Keratinocyte (primary cell): ENCODE measurements around the gene PAFAH2.

Experiments
- EZH2 ChIP-seq: IDR thresholded peaks from one replicate; pipeline ENCODE4 v1.6.1; 2012; ENCODE audit warnings: inconsistent platforms, mild to moderate bottlenecking, low read length, moderate library complexity
- TF ChIP-seq, protein P1 (sequence below), 3 experiments: IDR thresholded peaks in 1 of 3; conservative IDR thresholded peaks in 1 of 3; optimal IDR thresholded peaks in 1 of 3; 2 replicates in 2 of 3; 3 replicates in 1 of 3; pipeline versions ENCODE3 to v1.5.1; 2011; ENCODE audit warnings: low read length in 3 of 3, mild to moderate bottlenecking in 3 of 3, moderate library complexity in 2 of 3, control low read depth in 1 of 3, inconsistent platforms in 1 of 3; ENCODE audit not compliant: insufficient read depth in 2 of 3; ENCODE audit errors: extremely low read depth in 1 of 3

DNA sequence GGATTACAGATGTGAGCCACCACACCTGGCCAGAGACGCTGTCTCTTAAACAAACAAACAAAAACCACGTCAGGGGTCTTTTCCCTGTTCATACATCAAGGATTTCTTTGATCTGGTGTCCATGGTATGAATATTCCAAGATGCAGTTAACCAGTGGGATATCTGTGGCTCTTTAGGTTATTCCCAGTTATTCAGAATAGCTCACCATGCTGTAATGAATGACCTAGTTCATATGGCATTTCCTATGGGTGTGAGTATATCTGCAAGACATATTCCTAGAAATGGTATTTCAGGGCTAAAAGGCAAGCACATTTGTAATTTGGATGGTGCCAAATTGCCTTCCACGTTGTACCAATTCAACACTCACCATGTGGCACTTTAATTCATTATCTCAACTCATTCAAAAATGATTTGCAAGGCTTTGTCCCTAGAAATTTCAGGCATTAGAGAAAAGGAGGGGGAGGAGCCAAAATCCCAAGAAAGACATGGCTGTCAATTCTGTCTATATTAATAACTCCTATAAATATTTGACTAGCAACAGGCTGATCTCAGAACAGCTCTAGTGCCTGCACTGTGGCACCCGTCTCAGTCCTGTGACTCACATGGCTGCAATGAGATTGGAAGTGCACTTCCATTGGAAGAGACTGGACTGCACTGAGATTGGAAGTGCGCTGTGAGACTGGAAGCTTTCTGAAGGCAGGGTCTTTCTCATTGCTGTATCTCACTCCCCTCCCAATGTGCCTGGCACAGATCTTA lies 85.6 kb downstream of the PAFAH2 start:
- TF ChIP-seq, protein P1, sequence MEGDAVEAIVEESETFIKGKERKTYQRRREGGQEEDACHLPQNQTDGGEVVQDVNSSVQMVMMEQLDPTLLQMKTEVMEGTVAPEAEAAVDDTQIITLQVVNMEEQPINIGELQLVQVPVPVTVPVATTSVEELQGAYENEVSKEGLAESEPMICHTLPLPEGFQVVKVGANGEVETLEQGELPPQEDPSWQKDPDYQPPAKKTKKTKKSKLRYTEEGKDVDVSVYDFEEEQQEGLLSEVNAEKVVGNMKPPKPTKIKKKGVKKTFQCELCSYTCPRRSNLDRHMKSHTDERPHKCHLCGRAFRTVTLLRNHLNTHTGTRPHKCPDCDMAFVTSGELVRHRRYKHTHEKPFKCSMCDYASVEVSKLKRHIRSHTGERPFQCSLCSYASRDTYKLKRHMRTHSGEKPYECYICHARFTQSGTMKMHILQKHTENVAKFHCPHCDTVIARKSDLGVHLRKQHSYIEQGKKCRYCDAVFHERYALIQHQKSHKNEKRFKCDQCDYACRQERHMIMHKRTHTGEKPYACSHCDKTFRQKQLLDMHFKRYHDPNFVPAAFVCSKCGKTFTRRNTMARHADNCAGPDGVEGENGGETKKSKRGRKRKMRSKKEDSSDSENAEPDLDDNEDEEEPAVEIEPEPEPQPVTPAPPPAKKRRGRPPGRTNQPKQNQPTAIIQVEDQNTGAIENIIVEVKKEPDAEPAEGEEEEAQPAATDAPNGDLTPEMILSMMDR (optimal IDR thresholded peaks at IDR 0.05 in 1 of 3, IDR thresholded peaks at IDR 0.05 in 1 of 3, conservative IDR thresholded peaks at IDR 0.05 in 1 of 3; ENCODE audit: extremely low read depth in 1 of 3, insufficient read depth in 2 of 3, low read length in 3 of 3), result no peak
- no peak for TF ChIP-seq EZH2
